HEK293 (cell line): Measurements from ENCODE around the gene RMC1.

Experiments used
- CTCF ChIA-PET: fragments of 350-600 bp; formaldehyde crosslinking; extraction: SDS; loops from one replicate; lab custom pipeline; 2021; ENCODE audit warnings: antibody characterized with exemption; lab: Yijun Ruan, JAX
- POLR2A ChIA-PET: fragments of 300-600 bp; formaldehyde crosslinking; extraction: SDS; loops from one replicate; lab custom pipeline; 2020; ENCODE audit warnings: antibody characterized with exemption, inconsistent platforms; lab: Yijun Ruan, JAX
- H3K27ac ChIP-seq: fragments of 200-500 bp; sonication (Bioruptor generic); 2 replicates; pipeline ENCODE4 v1.5.1; 2014; ENCODE audit warnings: low read depth, low read length, control low read depth, inconsistent platforms; ENCODE audit errors: extremely low read depth
- H3K36me3 ChIP-seq, 2 experiments: fragments of 200-500 bp in 1 of 2; sonication (Bioruptor generic) in 1 of 2; 1 replicate in 1 of 2; 2 replicates in 1 of 2; pipeline ENCODE4 v1.5.1; 2014 to 2017; ENCODE audit warnings: inconsistent platforms in 2 of 2, low read length in 2 of 2; ENCODE audit not compliant: control insufficient read depth in 2 of 2, insufficient read depth in 1 of 2
- H3K4me1 ChIP-seq: fragments of 200-500 bp; sonication (Bioruptor generic); 2 replicates; pipeline ENCODE4 v1.5.1; 2014; ENCODE audit warnings: mild to moderate bottlenecking, low read length, inconsistent platforms; ENCODE audit not compliant: control insufficient read depth, insufficient read depth
- H3K4me3 ChIP-seq: 2 replicates; pipeline ENCODE4 v1.5.1; 2011; ENCODE audit warnings: low read depth, mild to moderate bottlenecking, control low read depth, low read length, moderate library complexity
- H3K9me3 ChIP-seq: fragments of 200-500 bp; sonication (Bioruptor generic); 2 replicates; pipeline ENCODE4 v1.5.1; 2014; ENCODE audit warnings: low read depth, low read length, inconsistent platforms; ENCODE audit not compliant: control insufficient read depth, insufficient read depth
- FEZF1 ChIP-seq: fragments of 450-650 bp; formaldehyde crosslinking; IDR thresholded peaks from 2 replicates; pipeline ENCODE4 v1.5.1; 2016; ENCODE audit warnings: missing biosample characterization, missing genetic modification characterization
- GLIS1 ChIP-seq: fragments of 450-650 bp; formaldehyde crosslinking; IDR thresholded peaks from 2 replicates; pipeline ENCODE4 v1.5.1; 2016; ENCODE audit warnings: missing biosample characterization, missing genetic modification characterization
- GLIS2 ChIP-seq: fragments of 450-650 bp; formaldehyde crosslinking; IDR thresholded peaks from 2 replicates; pipeline ENCODE4 v1.5.1; 2016; ENCODE audit warnings: missing biosample characterization, missing genetic modification characterization
- IKZF3 ChIP-seq: fragments of 450-650 bp; IDR thresholded peaks from 2 replicates; pipeline ENCODE4 v1.5.0; 2018; ENCODE audit warnings: missing biosample characterization, mild to moderate bottlenecking, missing genetic modification characterization, moderate library complexity
- KLF1 ChIP-seq: fragments of 450-650 bp; formaldehyde crosslinking; IDR thresholded peaks from 2 replicates; pipeline ENCODE4 v1.5.1; 2016; ENCODE audit warnings: missing biosample characterization, missing genetic modification characterization
- KLF10 ChIP-seq: fragments of 450-650 bp; IDR thresholded peaks from 2 replicates; pipeline ENCODE4 v1.5.1; 2018; ENCODE audit warnings: missing biosample characterization, mild to moderate bottlenecking, missing genetic modification characterization
- MYNN ChIP-seq: fragments of 450-650 bp; formaldehyde crosslinking; IDR thresholded peaks from 2 replicates; pipeline ENCODE4 v1.5.1; 2016; ENCODE audit warnings: missing biosample characterization, missing genetic modification characterization, borderline replicate concordance
- ZBTB8A ChIP-seq: fragments of 450-650 bp; formaldehyde crosslinking; IDR thresholded peaks from 2 replicates; pipeline ENCODE4 v1.5.1; 2016; ENCODE audit warnings: missing biosample characterization, missing genetic modification characterization
- ZNF140 ChIP-seq: fragments of 450-650 bp; formaldehyde crosslinking; IDR thresholded peaks from 2 replicates; pipeline ENCODE4 v1.5.1; 2016; ENCODE audit warnings: missing biosample characterization, missing genetic modification characterization
- ZNF146 ChIP-seq: fragments of 450-650 bp; formaldehyde crosslinking; IDR thresholded peaks from 2 replicates; pipeline ENCODE4 v1.5.1; 2016; ENCODE audit warnings: missing biosample characterization, missing genetic modification characterization
- ZNF16 ChIP-seq: fragments of 450-650 bp; formaldehyde crosslinking; IDR thresholded peaks from 2 replicates; pipeline ENCODE4 v1.5.1; 2016; ENCODE audit warnings: low read depth, missing biosample characterization, missing genetic modification characterization
- ZNF223 ChIP-seq: fragments of 450-650 bp; formaldehyde crosslinking; IDR thresholded peaks from 2 replicates; pipeline ENCODE4 v1.5.1; 2016; ENCODE audit warnings: missing biosample characterization, missing genetic modification characterization
- ZNF394 ChIP-seq: fragments of 450-650 bp; formaldehyde crosslinking; IDR thresholded peaks from 2 replicates; pipeline ENCODE4 v1.5.1; 2016; ENCODE audit warnings: missing biosample characterization, missing genetic modification characterization, mild to moderate bottlenecking, moderate library complexity, borderline replicate concordance
- ZNF48 ChIP-seq: fragments of 450-650 bp; formaldehyde crosslinking; IDR thresholded peaks from 2 replicates; pipeline ENCODE4 v1.5.1; 2016; ENCODE audit warnings: missing biosample characterization, missing genetic modification characterization
- ZNF521 ChIP-seq: fragments of 450-650 bp; formaldehyde crosslinking; IDR thresholded peaks from 2 replicates; pipeline ENCODE4 v1.5.1; 2017; ENCODE audit warnings: missing biosample characterization, mild to moderate bottlenecking, missing genetic modification characterization
- ZNF558 ChIP-seq: fragments of 450-650 bp; formaldehyde crosslinking; IDR thresholded peaks from 2 replicates; pipeline ENCODE4 v1.5.1; 2016; ENCODE audit warnings: missing biosample characterization, missing genetic modification characterization
- ZNF571 ChIP-seq: fragments of 450-650 bp; formaldehyde crosslinking; IDR thresholded peaks from 2 replicates; pipeline ENCODE4 v1.5.0; 2017; ENCODE audit warnings: missing biosample characterization, missing genetic modification characterization
- TF ChIP-seq, protein P1 (sequence below): fragments of 450-650 bp; formaldehyde crosslinking; IDR thresholded peaks from 2 replicates; pipeline ENCODE4 v1.5.1; 2016; ENCODE audit warnings: missing biosample characterization, missing genetic modification characterization
- TF ChIP-seq, protein P2 (sequence below): fragments of 450-650 bp; formaldehyde crosslinking; IDR thresholded peaks from 2 replicates; pipeline ENCODE4 v1.5.1; 2016; ENCODE audit warnings: missing biosample characterization, missing genetic modification characterization
- TF ChIP-seq, protein P3 (sequence below): fragments of 450-650 bp; formaldehyde crosslinking; IDR thresholded peaks from 2 replicates; pipeline ENCODE4 v1.5.1; 2016; ENCODE audit warnings: missing biosample characterization, missing genetic modification characterization

RMC1 gene

DNA sequence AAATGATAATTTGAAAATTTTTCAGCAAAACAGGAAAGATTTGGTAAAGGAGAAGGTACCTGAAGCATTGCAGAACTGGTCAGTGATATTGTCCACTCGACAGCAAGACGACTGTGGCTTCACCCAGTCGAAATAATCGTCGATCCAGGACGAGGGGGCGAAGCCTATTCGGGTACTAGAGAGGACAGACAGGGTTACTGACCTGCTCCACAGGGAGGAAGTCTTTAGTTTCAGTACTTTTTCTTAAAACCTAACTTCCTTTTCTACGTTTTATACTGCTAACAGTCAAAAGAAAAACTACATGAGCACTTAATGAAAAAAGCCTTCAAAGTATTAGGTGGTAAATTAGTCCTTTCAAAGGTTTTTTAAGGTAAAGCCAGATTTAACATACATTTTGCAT, 36.0 kb downstream of the RMC1 start:
- Histone ChIP-seq H3K27ac (no peak overlapping the region), H3K4me1 (no peaks in the 10 kb centered on the region), H3K9me3 (no peaks in the 10 kb centered on the region), H3K36me3 (peaks cover 27 to 99% of the 10 kb centered on the region in 2 experiments), H3K4me3 (no peak overlapping the region)
- TF ChIP-seq, protein P1, sequence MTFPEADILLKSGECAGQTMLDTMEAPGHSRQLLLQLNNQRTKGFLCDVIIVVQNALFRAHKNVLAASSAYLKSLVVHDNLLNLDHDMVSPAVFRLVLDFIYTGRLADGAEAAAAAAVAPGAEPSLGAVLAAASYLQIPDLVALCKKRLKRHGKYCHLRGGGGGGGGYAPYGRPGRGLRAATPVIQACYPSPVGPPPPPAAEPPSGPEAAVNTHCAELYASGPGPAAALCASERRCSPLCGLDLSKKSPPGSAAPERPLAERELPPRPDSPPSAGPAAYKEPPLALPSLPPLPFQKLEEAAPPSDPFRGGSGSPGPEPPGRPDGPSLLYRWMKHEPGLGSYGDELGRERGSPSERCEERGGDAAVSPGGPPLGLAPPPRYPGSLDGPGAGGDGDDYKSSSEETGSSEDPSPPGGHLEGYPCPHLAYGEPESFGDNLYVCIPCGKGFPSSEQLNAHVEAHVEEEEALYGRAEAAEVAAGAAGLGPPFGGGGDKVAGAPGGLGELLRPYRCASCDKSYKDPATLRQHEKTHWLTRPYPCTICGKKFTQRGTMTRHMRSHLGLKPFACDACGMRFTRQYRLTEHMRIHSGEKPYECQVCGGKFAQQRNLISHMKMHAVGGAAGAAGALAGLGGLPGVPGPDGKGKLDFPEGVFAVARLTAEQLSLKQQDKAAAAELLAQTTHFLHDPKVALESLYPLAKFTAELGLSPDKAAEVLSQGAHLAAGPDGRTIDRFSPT (tag by site-specific recombination), result no peak
- TF ChIP-seq ZNF140 (no peak), ZNF521 (tag by site-specific recombination) (no peak), MYNN (tag by site-specific recombination) (no peak)
- TF ChIP-seq, protein P2, sequence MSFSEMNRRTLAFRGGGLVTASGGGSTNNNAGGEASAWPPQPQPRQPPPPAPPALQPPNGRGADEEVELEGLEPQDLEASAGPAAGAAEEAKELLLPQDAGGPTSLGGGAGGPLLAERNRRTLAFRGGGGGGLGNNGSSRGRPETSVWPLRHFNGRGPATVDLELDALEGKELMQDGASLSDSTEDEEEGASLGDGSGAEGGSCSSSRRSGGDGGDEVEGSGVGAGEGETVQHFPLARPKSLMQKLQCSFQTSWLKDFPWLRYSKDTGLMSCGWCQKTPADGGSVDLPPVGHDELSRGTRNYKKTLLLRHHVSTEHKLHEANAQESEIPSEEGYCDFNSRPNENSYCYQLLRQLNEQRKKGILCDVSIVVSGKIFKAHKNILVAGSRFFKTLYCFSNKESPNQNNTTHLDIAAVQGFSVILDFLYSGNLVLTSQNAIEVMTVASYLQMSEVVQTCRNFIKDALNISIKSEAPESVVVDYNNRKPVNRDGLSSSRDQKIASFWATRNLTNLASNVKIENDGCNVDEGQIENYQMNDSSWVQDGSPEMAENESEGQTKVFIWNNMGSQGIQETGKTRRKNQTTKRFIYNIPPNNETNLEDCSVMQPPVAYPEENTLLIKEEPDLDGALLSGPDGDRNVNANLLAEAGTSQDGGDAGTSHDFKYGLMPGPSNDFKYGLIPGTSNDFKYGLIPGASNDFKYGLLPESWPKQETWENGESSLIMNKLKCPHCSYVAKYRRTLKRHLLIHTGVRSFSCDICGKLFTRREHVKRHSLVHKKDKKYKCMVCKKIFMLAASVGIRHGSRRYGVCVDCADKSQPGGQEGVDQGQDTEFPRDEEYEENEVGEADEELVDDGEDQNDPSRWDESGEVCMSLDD (tag by site-specific recombination), result no peak
- ChIA-PET CTCF (interaction anchor here (0.5 kb wide), 1 partner anchor 219 kb away, joined by 3 read pairs; no protein-coding TSS in a partner anchor), POLR2A (no interaction called here)

DNA sequence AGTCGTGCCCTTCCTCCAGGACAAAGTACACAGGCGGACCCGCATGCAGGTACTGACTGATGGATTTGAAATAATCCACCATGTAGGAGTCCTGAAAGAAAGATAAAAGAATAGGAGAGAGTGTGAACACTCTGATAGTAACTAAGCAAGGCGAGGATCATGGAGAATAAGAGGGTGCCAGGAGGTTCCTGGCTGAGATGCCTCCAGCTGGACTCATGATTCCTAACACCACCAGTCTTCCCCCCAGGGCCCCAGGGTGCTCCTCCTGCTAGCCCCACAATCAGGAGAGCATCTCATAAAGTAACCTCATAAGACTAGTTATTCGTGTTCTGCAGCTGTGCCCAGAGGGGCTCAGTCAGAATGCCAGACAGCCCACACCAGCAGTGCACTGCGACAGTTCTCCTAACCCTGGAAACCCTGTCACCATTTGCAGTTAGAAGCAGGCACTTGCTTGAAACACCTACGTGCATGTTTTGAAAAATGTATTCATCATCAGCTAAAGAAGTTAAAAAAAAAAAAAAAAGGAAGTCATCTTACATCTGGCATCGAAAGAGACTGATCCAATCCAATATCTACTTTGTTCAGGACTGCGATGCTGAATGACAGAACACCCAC, 36.7 kb downstream of the RMC1 start:
- Histone ChIP-seq H3K4me1 (no peaks in the 10 kb centered on the region), H3K4me3 (no peak overlapping the region), H3K9me3 (no peaks in the 10 kb centered on the region), H3K27ac (no peak overlapping the region), H3K36me3 (peaks cover 27 to 99% of the 10 kb centered on the region in 2 experiments)
- POLR2A ChIA-PET, result no interaction called here
- TF ChIP-seq, protein P3, sequence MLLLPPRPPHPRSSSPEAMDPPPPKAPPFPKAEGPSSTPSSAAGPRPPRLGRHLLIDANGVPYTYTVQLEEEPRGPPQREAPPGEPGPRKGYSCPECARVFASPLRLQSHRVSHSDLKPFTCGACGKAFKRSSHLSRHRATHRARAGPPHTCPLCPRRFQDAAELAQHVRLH (tag by site-specific recombination), result no peak
- TF ChIP-seq KLF10 (tag by site-specific recombination) (no peak), GLIS1 (tag by site-specific recombination) (no peak), ZNF146 (tag by site-specific recombination) (no peak), ZNF558 (tag by site-specific recombination) (no peak), FEZF1 (tag by site-specific recombination) (no peak), ZNF16 (no peak), IKZF3 (tag by site-specific recombination) (no peak), KLF1 (tag by site-specific recombination) (no peak), ZBTB8A (no peak), ZNF394 (no peak), ZNF48 (no peak), ZNF223 (tag by site-specific recombination) (no peak), ZNF571 (tag by site-specific recombination) (no peak), GLIS2 (tag by site-specific recombination) (no peak)
- TF ChIP-seq, protein P2 (tag by site-specific recombination), result no peak
- CTCF ChIA-PET, result interaction anchor here (0.5 to 1.4 kb wide), 2 partner anchors 219 to 378 kb away, joined by 3 to 4 read pairs; no protein-coding TSS in a partner anchor
